OCI-LY1 (cell line): Measurements from ENCODE around the gene RNF144A.

Experiments
- H2AFZ ChIP-seq: fragments of 200-600 bp; sonication (generic), shearing (Covaris generic); 2 replicates; pipeline ENCODE4 v1.6.0; 2014; ENCODE audit warnings: antibody characterized with exemption, mild to moderate bottlenecking, low read length
- H3F3A ChIP-seq: fragments of 200-600 bp; sonication (generic), shearing (Covaris generic); 2 replicates; pipeline ENCODE4 v1.6.0; 2014; ENCODE audit warnings: mild to moderate bottlenecking, antibody characterized with exemption, low read length, moderate library complexity; ENCODE audit not compliant: insufficient read depth
- H3K27ac ChIP-seq: fragments of 200-600 bp; sonication (generic); 2 replicates; pipeline ENCODE4 v1.5.1; 2014; ENCODE audit warnings: low read length, mixed run types, mild to moderate bottlenecking, low read depth; ENCODE audit not compliant: poor library complexity, severe bottlenecking
- H3K27me3 ChIP-seq: fragments of 200-600 bp; sonication (generic); 2 replicates; pipeline ENCODE4 v1.6.0; 2014; ENCODE audit warnings: antibody characterized with exemption, mild to moderate bottlenecking, low read length, moderate library complexity; ENCODE audit not compliant: insufficient read depth
- H3K36me3 ChIP-seq: fragments of 200-600 bp; sonication (generic); 2 replicates; pipeline ENCODE4 v1.6.1; 2014; ENCODE audit warnings: mild to moderate bottlenecking, antibody characterized with exemption, low read length, moderate library complexity, mixed read lengths; ENCODE audit not compliant: insufficient read depth
- H3K4me1 ChIP-seq: fragments of 200-600 bp; sonication (generic); 2 replicates; pipeline ENCODE4 v1.5.1; 2014; ENCODE audit warnings: mild to moderate bottlenecking, low read length, moderate library complexity; ENCODE audit not compliant: insufficient read depth, severe bottlenecking
- H3K4me2 ChIP-seq: fragments of 200-600 bp; sonication (generic), shearing (Covaris generic); 2 replicates; pipeline ENCODE4 v1.6.1; 2014; ENCODE audit warnings: low read length
- H3K4me3 ChIP-seq: fragments of 200-600 bp; sonication (generic); 2 replicates; pipeline ENCODE4 v1.5.1; 2014; ENCODE audit warnings: low read length, low read depth, mild to moderate bottlenecking, mixed read lengths; ENCODE audit not compliant: poor library complexity, severe bottlenecking
- H3K79me2 ChIP-seq: fragments of 200-600 bp; shearing (Covaris generic); 2 replicates; pipeline ENCODE4 v1.6.1; 2016; ENCODE audit warnings: mixed run types, low read length, mixed read lengths; ENCODE audit not compliant: insufficient read depth
- H3K9ac ChIP-seq: fragments of 200-600 bp; sonication (generic), shearing (Covaris generic); 2 replicates; pipeline ENCODE4 v1.6.1; 2014; ENCODE audit warnings: mild to moderate bottlenecking, low read length, mixed read lengths
- H3K9me2 ChIP-seq: fragments of 200-600 bp; sonication (generic), shearing (Covaris generic); 2 replicates; pipeline ENCODE4 v1.6.1; 2014; ENCODE audit warnings: low read depth, mild to moderate bottlenecking, low read length, mixed read lengths
- H3K9me3 ChIP-seq: fragments of 200-600 bp; shearing (Covaris generic); 2 replicates; pipeline ENCODE4 v1.6.1; 2014; ENCODE audit warnings: low read length, mixed read lengths
- H4K20me1 ChIP-seq: fragments of 200-600 bp; sonication (generic), shearing (Covaris generic); 2 replicates; pipeline ENCODE4 v1.6.0; 2016; ENCODE audit warnings: mild to moderate bottlenecking, low read length; ENCODE audit not compliant: insufficient read depth
- EZH2 ChIP-seq: fragments of 200-600 bp; sonication (generic), shearing (Covaris generic); IDR thresholded peaks from 2 replicates; pipeline ENCODE4 v1.8.0; 2017; ENCODE audit warnings: borderline replicate concordance, mixed run types, mild to moderate bottlenecking, antibody characterized with exemption, low read length, moderate library complexity, mixed read lengths
- TF ChIP-seq, protein P1 (sequence below): fragments of 200-600 bp; sonication (generic), shearing (Covaris generic); IDR thresholded peaks from 2 replicates; pipeline ENCODE4 v1.5.1; 2017; ENCODE audit warnings: mild to moderate bottlenecking, antibody characterized with exemption, low read length, moderate library complexity, mixed read lengths

RNF144A gene

GRCh38 chr2:6990871-6991270, 73.7 kb downstream of the RNF144A start:
- TF ChIP-seq EZH2, result no peak
- TF ChIP-seq, protein P1, sequence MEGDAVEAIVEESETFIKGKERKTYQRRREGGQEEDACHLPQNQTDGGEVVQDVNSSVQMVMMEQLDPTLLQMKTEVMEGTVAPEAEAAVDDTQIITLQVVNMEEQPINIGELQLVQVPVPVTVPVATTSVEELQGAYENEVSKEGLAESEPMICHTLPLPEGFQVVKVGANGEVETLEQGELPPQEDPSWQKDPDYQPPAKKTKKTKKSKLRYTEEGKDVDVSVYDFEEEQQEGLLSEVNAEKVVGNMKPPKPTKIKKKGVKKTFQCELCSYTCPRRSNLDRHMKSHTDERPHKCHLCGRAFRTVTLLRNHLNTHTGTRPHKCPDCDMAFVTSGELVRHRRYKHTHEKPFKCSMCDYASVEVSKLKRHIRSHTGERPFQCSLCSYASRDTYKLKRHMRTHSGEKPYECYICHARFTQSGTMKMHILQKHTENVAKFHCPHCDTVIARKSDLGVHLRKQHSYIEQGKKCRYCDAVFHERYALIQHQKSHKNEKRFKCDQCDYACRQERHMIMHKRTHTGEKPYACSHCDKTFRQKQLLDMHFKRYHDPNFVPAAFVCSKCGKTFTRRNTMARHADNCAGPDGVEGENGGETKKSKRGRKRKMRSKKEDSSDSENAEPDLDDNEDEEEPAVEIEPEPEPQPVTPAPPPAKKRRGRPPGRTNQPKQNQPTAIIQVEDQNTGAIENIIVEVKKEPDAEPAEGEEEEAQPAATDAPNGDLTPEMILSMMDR, result no peak
- Histone ChIP-seq H3K4me2 (no peak overlapping the region), H3K4me3 (no peak overlapping the region), H3K4me1 (no peaks in the 10 kb centered on the region), H4K20me1 (no peaks in the 10 kb centered on the region), H3K9ac (no peak overlapping the region), H3K9me2 (no peaks in the 10 kb centered on the region), H3K27ac (no peak overlapping the region), H3K36me3 (no peaks in the 10 kb centered on the region), H3K79me2 (no peaks in the 10 kb centered on the region), H3K27me3 (peaks cover 5% of the 10 kb centered on the region; the same call in 1 of the 2 replicates), H3K9me3 (no peaks in the 10 kb centered on the region), H3F3A (no peaks in the 10 kb centered on the region), H2AFZ (no peak overlapping the region)

- no peaks in the 10 kb centered on the region for H3F3A ChIP-seq
- no peaks in the 10 kb centered on the region for H3K9me3 ChIP-seq
- no peaks in the 10 kb centered on the region for H3K79me2 ChIP-seq
- H3K27me3 ChIP-seq, result no peaks in the 10 kb centered on the region; the same call in 1 of the 2 replicates
- no peaks in the 10 kb centered on the region for H3K36me3 ChIP-seq
- H4K20me1 ChIP-seq, result no peaks in the 10 kb centered on the region
- H3K4me3 ChIP-seq, result no peak overlapping the region
- no peaks in the 10 kb centered on the region for H3K9me2 ChIP-seq
- H3K9ac ChIP-seq, result no peak overlapping the region
- TF ChIP-seq EZH2, result no peak
- TF ChIP-seq, protein P1, result no peak
- no peak overlapping the region for H2AFZ ChIP-seq
- no peak overlapping the region for H3K4me2 ChIP-seq
- no peaks in the 10 kb centered on the region for H3K4me1 ChIP-seq
- no peak overlapping the region for H3K27ac ChIP-seq
Observed at GRCh38 chr2:6992794-6993228, 75.6 kb downstream of the RNF144A start.

DNA sequence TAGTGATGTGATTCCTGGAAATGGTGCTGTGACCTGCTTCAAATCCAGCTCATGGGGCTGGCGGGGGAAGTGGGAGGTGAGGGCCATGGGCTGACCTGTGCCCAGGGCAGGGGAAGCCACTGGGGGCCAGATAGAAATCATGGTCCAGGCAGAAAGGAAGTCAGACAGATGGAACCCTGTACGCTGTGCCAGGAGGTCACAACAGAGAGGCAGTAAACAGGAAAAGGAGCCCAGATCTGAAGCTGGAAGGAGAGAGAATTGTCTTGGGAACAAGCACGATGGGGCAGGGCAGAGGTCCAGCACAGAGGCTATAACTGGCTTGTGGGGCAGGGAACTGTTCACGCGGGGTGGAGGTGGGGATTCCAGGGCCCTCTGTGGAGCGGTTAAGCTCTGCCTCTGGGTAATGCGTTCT, 76.0 kb downstream of the RNF144A start:
- Histone ChIP-seq H3F3A (no peaks in the 10 kb centered on the region), H3K79me2 (no peaks in the 10 kb centered on the region), H3K27ac (no peak overlapping the region), H3K9ac (no peak overlapping the region), H3K27me3 (no peaks in the 10 kb centered on the region; the same call in 1 of the 2 replicates), H3K4me2 (no peak overlapping the region), H4K20me1 (no peaks in the 10 kb centered on the region), H2AFZ (no peak overlapping the region), H3K4me1 (no peaks in the 10 kb centered on the region), H3K9me3 (no peaks in the 10 kb centered on the region), H3K9me2 (no peaks in the 10 kb centered on the region), H3K4me3 (no peak overlapping the region), H3K36me3 (no peaks in the 10 kb centered on the region)
- TF ChIP-seq EZH2, result no peak
- TF ChIP-seq, protein P1, result no peak
